B cell (primary cell): ENCODE measurements around the gene FRYL. TPM values are rescaled to one million over a fixed set of nuclear protein-coding genes. Genes with fewer than 3 reads are reported as not detected.

ENCODE experiments used
- ATAC-seq: fragments of 200-7000 bp; cut with Tn5 transposase; one replicate; pipeline ENCODE4 v1.10.0; 2021; ENCODE audit warnings: low read depth, mild to moderate bottlenecking, moderate number of reproducible peaks, moderate library complexity
- CTCF ChIA-PET: fragments of 350-600 bp; sonication (Branson Sonifier 250); formaldehyde crosslinking; loops from one replicate; lab custom pipeline; 2021; ENCODE audit warnings: antibody characterized with exemption, inconsistent platforms; lab: Charles Lee
- POLR2A ChIA-PET: fragments of 350-600 bp; sonication (Branson Sonifier 250); formaldehyde crosslinking; loops from one replicate; lab custom pipeline; 2021; ENCODE audit warnings: antibody characterized with exemption; lab: Charles Lee
- DNase-seq: peaks from one replicate; pipeline ENCODE4 v3.0.0; 2013
- H2AFZ ChIP-seq: 2 replicates; pipeline ENCODE4 v1.6.1; 2012; ENCODE audit warnings: mild to moderate bottlenecking, low read depth, low read length; ENCODE audit not compliant: insufficient read depth, poor library complexity, severe bottlenecking
- H3K27ac ChIP-seq, 2 donors: 1 replicate in 1 of 2; 2 replicates in 1 of 2; pipeline ENCODE4 v1.5.1; 2012 to 2013; ENCODE audit warnings: low read length in 2 of 2, mild to moderate bottlenecking in 2 of 2, moderate library complexity in 1 of 2
- H3K27me3 ChIP-seq, 4 experiments: fragments of 200-600 bp in 1 of 4; sonication (generic) in 1 of 4; replicated peaks in 1 of 4; 1 replicate in 2 of 4; 2 replicates in 2 of 4; pipeline versions ENCODE4 v1.6.1 to v1.7.0; 2013 to 2016; ENCODE audit warnings: low read length in 3 of 4, mild to moderate bottlenecking in 2 of 4, mixed read lengths in 1 of 4, moderate library complexity in 1 of 4; ENCODE audit not compliant: insufficient read depth in 4 of 4, control insufficient read depth in 3 of 4; ENCODE audit errors: control extremely low read depth in 1 of 4
- H3K36me3 ChIP-seq, 2 experiments: replicated peaks in 1 of 2; 1 replicate in 1 of 2; 2 replicates in 1 of 2; pipeline versions ENCODE4 v1.6.1 to v1.7.1; 2013; ENCODE audit warnings: low read length in 1 of 2; ENCODE audit not compliant: insufficient read depth in 2 of 2, control insufficient read depth in 1 of 2; ENCODE audit errors: control extremely low read depth in 1 of 2, extremely low read depth in 1 of 2
- H3K4me1 ChIP-seq, 2 donors: fragments of 200-600 bp in 1 of 2; sonication (generic) in 1 of 2; 1 replicate in 1 of 2; 2 replicates in 1 of 2; pipeline versions ENCODE4 v1.5.1 to v1.6.1; 2013 to 2017; ENCODE audit warnings: low read length in 2 of 2; ENCODE audit not compliant: control insufficient read depth in 2 of 2, insufficient read depth in 2 of 2
- H3K4me2 ChIP-seq: replicated peaks from 2 replicates; pipeline ENCODE3; 2012; ENCODE audit warnings: mild to moderate bottlenecking, low read depth, low read length; ENCODE audit not compliant: poor library complexity, severe bottlenecking
- H3K4me3 ChIP-seq, 5 experiments: fragments of 200-600 bp in 1 of 5; sonication (generic) in 1 of 5; 1 replicate in 3 of 5; 2 replicates in 2 of 5; pipeline versions ENCODE4 v1.5.1 to v1.7.0; 2011 to 2016; ENCODE audit warnings: low read length in 4 of 5, mild to moderate bottlenecking in 4 of 5, low read depth in 2 of 5, control low read depth in 1 of 5, moderate library complexity in 1 of 5; ENCODE audit not compliant: insufficient read depth in 1 of 5; ENCODE audit errors: control extremely low read depth in 1 of 5, extremely low read depth in 1 of 5
- H3K79me2 ChIP-seq: fragments of 200-600 bp; sonication (generic); one replicate; pipeline ENCODE4 v1.6.0; 2016; ENCODE audit warnings: low read length; ENCODE audit not compliant: control insufficient read depth, insufficient read depth
- H3K9ac ChIP-seq: fragments of 200-600 bp; sonication (generic); 2 replicates; pipeline ENCODE4 v1.6.1; 2017; ENCODE audit warnings: mild to moderate bottlenecking, low read length, moderate library complexity
- H3K9me3 ChIP-seq, 3 donors: one replicate each; pipeline versions ENCODE4 v1.6.1 to v1.7.1; 2013; ENCODE audit warnings: low read length in 2 of 3; ENCODE audit not compliant: control insufficient read depth in 2 of 3, insufficient read depth in 1 of 3; ENCODE audit errors: control extremely low read depth in 1 of 3
- H4K20me1 ChIP-seq: 2 replicates; pipeline ENCODE4 v1.6.0; 2012; ENCODE audit warnings: mild to moderate bottlenecking, low read length; ENCODE audit not compliant: insufficient read depth, control insufficient read depth, poor library complexity, severe bottlenecking
- H3K27ac Mint-ChIP-seq: one replicate; pipeline ENCODE4 v1.8.0; 2021; ENCODE audit warnings: mixed read lengths
- H3K27me3 Mint-ChIP-seq: one replicate; pipeline ENCODE4 v1.8.0; 2021; ENCODE audit warnings: mixed read lengths
- H3K4me1 Mint-ChIP-seq: one replicate; pipeline ENCODE4 v1.8.0; 2021; ENCODE audit warnings: mixed read lengths
- H3K4me3 Mint-ChIP-seq: one replicate; pipeline ENCODE4 v1.8.0; 2021; ENCODE audit warnings: mixed read lengths
- H3K9me3 Mint-ChIP-seq: one replicate; pipeline ENCODE4 v1.8.0; 2022; ENCODE audit warnings: mixed read lengths; ENCODE audit not compliant: insufficient read depth
- CTCF ChIP-seq: fragments of 200-600 bp; IDR thresholded peaks from one replicate; pipeline ENCODE4 v1.8.0; 2022; ENCODE audit warnings: antibody characterized with exemption, mild to moderate bottlenecking
- EZH2 ChIP-seq: IDR thresholded peaks from 2 replicates; pipeline ENCODE4 v1.6.1; 2012; ENCODE audit warnings: borderline replicate concordance, low read depth, mild to moderate bottlenecking, moderate library complexity, low read length; ENCODE audit not compliant: insufficient read depth, poor library complexity, severe bottlenecking
- WGBS: methylation state at CpG from one replicate; pipeline ENCODE4 v1.1.5; 2013; ENCODE audit warnings: missing lambda C conversion rate; ENCODE audit not compliant: insufficient coverage; 5-methylcytosine and 5-hydroxymethylcytosine counted together
- intact Hi-C: fragments of 100-400 bp; cut with micrococcal nuclease; formaldehyde crosslinking; loops from one replicate; pipeline ENCODE4 v1.10.0; 2022
- polyA plus RNA-seq: library from polyadenylated mRNA; depleted of rRNA; stranded (reverse); fragments of >200 nt; gene quantifications from 2 replicates; pipeline ENCODE4 v1.2.3, GENCODE V29; 2012
- total RNA-seq, 2 donors: library from RNA; stranded (reverse); fragments of 120-200 nt in 1 of 2; gene quantifications; 1 replicate in 1 of 2; 2 replicates in 1 of 2; pipeline versions ENCODE4 v1.2.3 to v1.2.4, GENCODE V29; 2013 to 2022

FRYL gene
- total and polyA plus RNA-seq, 2 donors (not counting 1 experiment from before 2014, with no cell fraction given): 15.5 to 138 TPM

GRCh38 chr4:48780865-48781214 is 761 bp upstream of the FRYL start:
- peak; percentile 62 for DNase-seq
- H3K9me3 ChIP-seq: no peaks in the 10 kb centered on the region
- peaks cover 22 to 30% of the 10 kb centered on the region in 2 donors for H3K4me1 ChIP-seq
- H3K9me3 Mint-ChIP-seq: no peaks in the 10 kb centered on the region
- no peaks in the 10 kb centered on the region for H3K27me3 Mint-ChIP-seq
- peak overlapping the region; percentile 85 for H3K4me2 ChIP-seq
- H2AFZ ChIP-seq: peak overlapping the region; percentile 80
- peak overlapping the region; percentile 86 for H3K9ac ChIP-seq
- ChIA-PET CTCF (interaction anchor here (0.9 to 2.5 kb wide), 4 partner anchors 33 to 202 kb away, joined by 3 to 9 read pairs (median 5); partner anchors contain the start of gene OCIAD2), POLR2A (interaction anchor here (0.6 to 1.5 kb wide), 4 partner anchors 9 to 125 kb away, joined by 3 to 4 read pairs (median 4); partner anchors contain the start of gene OCIAD2)
- peaks cover 33% of the 10 kb centered on the region for H3K4me1 Mint-ChIP-seq
- ATAC-seq: no peak
- H3K27ac ChIP-seq: peak overlapping the region; percentile 32 to 50
- no peak for TF ChIP-seq CTCF
- no peak for TF ChIP-seq EZH2
- H3K27ac Mint-ChIP-seq: peak overlapping the region; percentile 74
- H3K27me3 ChIP-seq: no peaks in the 10 kb centered on the region
- 0% methylated on average over 4 of the region's 10 CpGs for WGBS
- peak overlapping the region; percentile 89 for H3K4me3 Mint-ChIP-seq
- H3K79me2 ChIP-seq: peaks cover 35% of the 10 kb centered on the region
- peak overlapping the region; percentile 87 to 99 (median 94) for H3K4me3 ChIP-seq
- peaks cover 18% of the 10 kb centered on the region for H4K20me1 ChIP-seq
- no peaks in the 10 kb centered on the region for H3K36me3 ChIP-seq
- intact Hi-C loops: loop anchor here (1.0 kb wide), 3 partner anchors 50 to 440 kb away; partner anchors contain the start of genes OCIAD1, OCIAD2 and SLAIN2
